ENCODE data around the gene HEXIM1. TPM values are rescaled to one million over a fixed set of nuclear protein-coding genes. Genes with fewer than 3 reads are reported as not detected.

The HEXIM1 gene
- total and polyA plus RNA-seq, 2 experiments from 2014 or later: 13.5 to 17.1 TPM

- no peak for DNase-seq (ENCODE audit: low spot score)
- no peaks in the 10 kb centered on the region for H3K9me3 ChIP-seq (ENCODE audit: low read depth)
- H3K4me3 ChIP-seq: no peak overlapping the region
- no peak overlapping the region for H3K27ac ChIP-seq
- H3K9me2 ChIP-seq (replicated peaks; ENCODE audit: insufficient read depth): no peaks in the 10 kb centered on the region
- no peaks in the 10 kb centered on the region for H4K20me1 ChIP-seq (ENCODE audit: insufficient read depth, poor library complexity, severe bottlenecking)
- 94% methylated on average over 42 of the region's 43 CpGs for WGBS (ENCODE audit: low lambda C conversion rate, missing lambda C conversion rate)
- H3K4me1 ChIP-seq (ENCODE audit: insufficient read depth): peaks cover 35% of the 10 kb centered on the region
- no peak overlapping the region for H3K4me2 ChIP-seq
- no peak overlapping the region for H2AFZ ChIP-seq
- H3K79me2 ChIP-seq: no peaks in the 10 kb centered on the region
- no peaks in the 10 kb centered on the region for H3K27me3 ChIP-seq
- no peaks in the 10 kb centered on the region for H3K36me3 ChIP-seq (replicated peaks; ENCODE audit: insufficient read depth, low read depth)
- TF ChIP-seq EZH2 (IDR thresholded peaks at IDR 0.05; ENCODE audit: borderline replicate concordance) (no peak), EZH2phosphoT487 (IDR thresholded peaks at IDR 0.05; ENCODE audit: low read depth, severe bottlenecking, unreplicated experiment) (no peak), CTCF (IDR thresholded peaks at IDR 0.05; ENCODE audit: poor library complexity) (no peak)
Observed at GRCh38 chr17:45168991-45169752, 20.9 kb downstream of the HEXIM1 start.

- 86% methylated on average over 12 of the region's 12 CpGs for WGBS (ENCODE audit: low lambda C conversion rate, missing lambda C conversion rate)
- H3K9me2 ChIP-seq (replicated peaks; ENCODE audit: insufficient read depth): no peaks in the 10 kb centered on the region
- no peak for TF ChIP-seq EZH2 (IDR thresholded peaks at IDR 0.05; ENCODE audit: borderline replicate concordance)
- no peak for TF ChIP-seq EZH2phosphoT487 (IDR thresholded peaks at IDR 0.05; ENCODE audit: low read depth, severe bottlenecking, unreplicated experiment)
- TF ChIP-seq CTCF (IDR thresholded peaks at IDR 0.05; ENCODE audit: poor library complexity): no peak
- H3K27ac ChIP-seq: peak overlapping the region; percentile 98
- H3K4me1 ChIP-seq (ENCODE audit: insufficient read depth): peaks cover 35% of the 10 kb centered on the region
- no peaks in the 10 kb centered on the region for H3K36me3 ChIP-seq (replicated peaks; ENCODE audit: insufficient read depth, low read depth)
- no peak overlapping the region for H3K4me3 ChIP-seq
- peak overlapping the region; percentile 65 for H3K4me2 ChIP-seq
- H3K79me2 ChIP-seq: no peaks in the 10 kb centered on the region
- DNase-seq (ENCODE audit: low spot score): no peak
- no peaks in the 10 kb centered on the region for H4K20me1 ChIP-seq (ENCODE audit: insufficient read depth, poor library complexity, severe bottlenecking)
- no peak overlapping the region for H2AFZ ChIP-seq
- no peaks in the 10 kb centered on the region for H3K27me3 ChIP-seq
- H3K9me3 ChIP-seq (ENCODE audit: low read depth): no peaks in the 10 kb centered on the region
Observed at GRCh38 chr17:45170280-45170930, 22.1 kb downstream of the HEXIM1 start.

GRCh38 chr17:45170931-45171337 lies 22.7 kb downstream of the HEXIM1 start:
- H3K79me2 ChIP-seq: no peaks in the 10 kb centered on the region
- H3K4me2 ChIP-seq: peak overlapping the region; percentile 65
- H2AFZ ChIP-seq: peak overlapping the region; percentile 22
- H3K9me2 ChIP-seq (replicated peaks; ENCODE audit: insufficient read depth): no peaks in the 10 kb centered on the region
- no peaks in the 10 kb centered on the region for H4K20me1 ChIP-seq (ENCODE audit: insufficient read depth, poor library complexity, severe bottlenecking)
- no peaks in the 10 kb centered on the region for H3K9me3 ChIP-seq (ENCODE audit: low read depth)
- 43% methylated on average over 5 of the region's 5 CpGs for WGBS (ENCODE audit: low lambda C conversion rate, missing lambda C conversion rate)
- TF ChIP-seq EZH2phosphoT487 (IDR thresholded peaks at IDR 0.05; ENCODE audit: low read depth, severe bottlenecking, unreplicated experiment) (no peak), CTCF (IDR thresholded peaks at IDR 0.05; ENCODE audit: poor library complexity) (no peak), EZH2 (IDR thresholded peaks at IDR 0.05; ENCODE audit: borderline replicate concordance) (no peak)
- peak overlapping the region; percentile 98 for H3K27ac ChIP-seq
- no peaks in the 10 kb centered on the region for H3K36me3 ChIP-seq (replicated peaks; ENCODE audit: insufficient read depth, low read depth)
- no peaks in the 10 kb centered on the region for H3K27me3 ChIP-seq
- H3K4me1 ChIP-seq (ENCODE audit: insufficient read depth): peaks cover 40% of the 10 kb centered on the region
- DNase-seq (ENCODE audit: low spot score): peak; percentile 78
- no peak overlapping the region for H3K4me3 ChIP-seq

All from hepatocyte (in vitro differentiated cells).